ENCODE data around the gene HOXD9.

DNA sequence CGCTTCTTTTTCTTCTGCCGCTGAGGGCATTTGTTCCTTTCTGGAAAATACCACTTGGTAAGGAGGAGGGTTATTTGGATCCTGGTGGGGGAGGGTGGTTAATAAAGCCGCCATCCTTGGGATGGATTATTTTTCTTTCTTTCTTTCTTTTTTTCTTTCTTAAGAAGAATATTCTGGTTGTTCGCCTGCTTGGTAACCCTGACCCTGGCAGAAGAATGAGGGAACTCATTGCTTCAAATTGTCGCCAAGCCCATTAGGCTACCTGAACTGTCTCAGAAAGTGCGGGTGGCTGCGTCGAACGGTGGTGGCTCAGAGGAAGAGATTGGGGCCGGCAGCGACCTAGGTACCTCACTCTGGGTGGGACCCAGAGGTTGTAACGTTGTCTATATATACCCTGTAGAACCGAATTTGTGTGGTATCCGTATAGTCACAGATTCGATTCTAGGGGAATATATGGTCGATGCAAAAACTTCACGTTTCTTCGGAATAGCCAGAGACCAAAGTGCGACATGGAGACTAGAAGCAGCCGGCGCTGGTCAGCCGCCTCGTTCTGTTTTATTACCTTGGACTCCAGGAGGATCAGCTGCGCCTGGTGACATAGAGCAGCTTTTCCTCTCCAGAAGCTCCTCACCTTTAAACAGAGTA is 27.5 kb downstream of the HOXD9 start:
- TF ChIP-seq, protein P1, sequence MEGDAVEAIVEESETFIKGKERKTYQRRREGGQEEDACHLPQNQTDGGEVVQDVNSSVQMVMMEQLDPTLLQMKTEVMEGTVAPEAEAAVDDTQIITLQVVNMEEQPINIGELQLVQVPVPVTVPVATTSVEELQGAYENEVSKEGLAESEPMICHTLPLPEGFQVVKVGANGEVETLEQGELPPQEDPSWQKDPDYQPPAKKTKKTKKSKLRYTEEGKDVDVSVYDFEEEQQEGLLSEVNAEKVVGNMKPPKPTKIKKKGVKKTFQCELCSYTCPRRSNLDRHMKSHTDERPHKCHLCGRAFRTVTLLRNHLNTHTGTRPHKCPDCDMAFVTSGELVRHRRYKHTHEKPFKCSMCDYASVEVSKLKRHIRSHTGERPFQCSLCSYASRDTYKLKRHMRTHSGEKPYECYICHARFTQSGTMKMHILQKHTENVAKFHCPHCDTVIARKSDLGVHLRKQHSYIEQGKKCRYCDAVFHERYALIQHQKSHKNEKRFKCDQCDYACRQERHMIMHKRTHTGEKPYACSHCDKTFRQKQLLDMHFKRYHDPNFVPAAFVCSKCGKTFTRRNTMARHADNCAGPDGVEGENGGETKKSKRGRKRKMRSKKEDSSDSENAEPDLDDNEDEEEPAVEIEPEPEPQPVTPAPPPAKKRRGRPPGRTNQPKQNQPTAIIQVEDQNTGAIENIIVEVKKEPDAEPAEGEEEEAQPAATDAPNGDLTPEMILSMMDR (IDR thresholded peaks at IDR 0.05): no peak
- TF ChIP-seq POLR2A (IDR thresholded peaks at IDR 0.05): no peak
- no peak for TF ChIP-seq POLR2AphosphoS5 (IDR thresholded peaks at IDR 0.05)
- no peak for TF ChIP-seq EP300 (IDR thresholded peaks at IDR 0.05)
